Cardiac atrium fibroblast (primary cell): ENCODE measurements around the gene TBCC. TPM values are rescaled to one million over a fixed set of nuclear protein-coding genes. Genes with fewer than 3 reads are reported as not detected.

ENCODE experiments used
- total RNA-seq: library from RNA; depleted of rRNA; stranded (reverse); fragments of >200 nt; gene quantifications from 2 replicates; pipeline ENCODE4 v1.2.3, GENCODE V29; 2015

TBCC gene, protein sequence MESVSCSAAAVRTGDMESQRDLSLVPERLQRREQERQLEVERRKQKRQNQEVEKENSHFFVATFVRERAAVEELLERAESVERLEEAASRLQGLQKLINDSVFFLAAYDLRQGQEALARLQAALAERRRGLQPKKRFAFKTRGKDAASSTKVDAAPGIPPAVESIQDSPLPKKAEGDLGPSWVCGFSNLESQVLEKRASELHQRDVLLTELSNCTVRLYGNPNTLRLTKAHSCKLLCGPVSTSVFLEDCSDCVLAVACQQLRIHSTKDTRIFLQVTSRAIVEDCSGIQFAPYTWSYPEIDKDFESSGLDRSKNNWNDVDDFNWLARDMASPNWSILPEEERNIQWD
- total RNA-seq = 25.3 and 34.7 TPM in 2 replicates

DNA sequence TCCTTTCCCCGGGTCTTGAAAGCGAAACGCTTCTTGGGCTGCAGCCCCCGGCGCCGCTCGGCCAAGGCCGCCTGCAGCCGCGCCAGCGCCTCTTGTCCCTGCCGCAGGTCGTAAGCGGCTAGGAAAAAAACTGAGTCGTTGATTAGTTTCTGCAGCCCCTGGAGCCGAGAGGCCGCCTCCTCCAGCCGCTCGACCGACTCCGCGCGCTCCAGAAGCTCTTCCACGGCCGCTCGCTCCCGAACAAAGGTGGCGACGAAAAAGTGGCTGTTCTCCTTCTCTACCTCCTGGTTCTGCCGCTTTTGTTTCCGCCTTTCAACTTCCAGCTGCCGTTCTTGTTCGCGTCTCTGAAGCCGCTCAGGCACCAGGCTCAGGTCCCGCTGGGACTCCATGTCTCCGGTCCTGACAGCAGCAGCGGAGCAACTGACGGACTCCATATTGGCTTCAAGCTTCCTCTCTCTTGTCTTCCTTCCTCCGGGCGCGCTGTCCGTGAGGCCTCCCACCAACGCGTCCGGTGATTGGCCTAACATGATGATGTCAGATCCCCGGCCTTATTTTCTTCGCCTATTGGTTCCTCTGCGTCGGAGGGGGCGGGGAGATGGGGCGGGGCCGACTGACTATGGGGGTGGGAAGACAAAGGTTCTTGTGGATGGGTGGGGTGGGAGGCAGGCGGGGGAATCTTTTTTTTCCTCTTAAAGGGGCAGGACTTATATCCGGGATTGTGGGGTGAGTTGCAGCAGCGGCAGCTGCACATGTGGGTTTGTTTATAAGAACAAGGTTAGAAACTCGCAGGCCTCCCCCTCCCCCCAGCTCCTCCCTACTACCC lies at the start of gene TBCC:
Gene TBCC (minus strand): TSS at position 464 of the 823 bp plus-strand sequence. CDS start 30 bp downstream, at position 434.

DNA sequence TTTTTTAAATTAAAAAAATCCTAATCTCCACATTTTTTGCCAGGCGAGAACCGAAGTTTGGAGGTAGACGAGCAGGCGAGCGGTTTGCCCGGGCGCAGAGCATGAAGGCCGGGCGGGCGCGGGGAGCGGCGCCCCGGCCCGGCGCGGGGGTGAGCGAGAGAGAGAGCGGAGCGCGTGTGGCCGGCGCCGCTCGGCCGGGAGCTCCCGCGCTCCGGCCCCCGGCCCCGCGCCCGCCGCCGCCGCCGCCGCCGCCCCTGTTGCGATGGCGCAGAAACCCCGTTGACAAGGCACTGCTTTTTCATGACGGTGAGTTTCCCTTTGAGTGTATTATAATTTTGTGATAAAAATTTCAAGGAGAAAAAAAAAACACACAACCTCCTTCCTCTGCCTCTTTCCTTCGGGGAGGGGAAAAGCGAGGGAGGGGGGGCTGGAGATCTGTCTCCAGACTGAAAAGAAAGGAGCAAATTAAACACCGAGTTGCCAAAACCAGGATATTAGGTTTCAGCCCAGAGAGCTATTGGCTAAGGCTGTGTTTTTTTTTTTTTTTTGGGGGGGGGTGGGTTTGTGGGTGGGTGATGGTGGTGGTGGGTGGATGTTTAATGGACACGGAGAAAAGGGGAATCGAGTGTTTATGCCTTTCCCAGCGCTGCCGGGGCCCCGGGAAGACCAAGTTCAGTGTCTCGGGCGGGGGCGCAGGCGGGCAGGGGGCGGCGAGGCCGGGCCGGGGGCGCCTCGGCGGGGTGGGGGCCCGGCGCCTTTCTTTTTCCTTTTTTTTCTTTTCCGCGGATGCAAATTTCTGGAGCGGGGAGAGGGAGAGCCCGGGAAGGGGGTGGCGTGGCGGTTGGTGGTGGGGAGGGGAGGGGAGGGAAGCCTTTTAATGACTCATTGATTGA lies 36.1 kb upstream of the TBCC start, which contains the start of gene BICRAL:
Gene BICRAL (plus strand): TSS at position 257 of the 893 bp plus-strand sequence. CDS start 39,971 bp downstream, outside the sequence.

DNA sequence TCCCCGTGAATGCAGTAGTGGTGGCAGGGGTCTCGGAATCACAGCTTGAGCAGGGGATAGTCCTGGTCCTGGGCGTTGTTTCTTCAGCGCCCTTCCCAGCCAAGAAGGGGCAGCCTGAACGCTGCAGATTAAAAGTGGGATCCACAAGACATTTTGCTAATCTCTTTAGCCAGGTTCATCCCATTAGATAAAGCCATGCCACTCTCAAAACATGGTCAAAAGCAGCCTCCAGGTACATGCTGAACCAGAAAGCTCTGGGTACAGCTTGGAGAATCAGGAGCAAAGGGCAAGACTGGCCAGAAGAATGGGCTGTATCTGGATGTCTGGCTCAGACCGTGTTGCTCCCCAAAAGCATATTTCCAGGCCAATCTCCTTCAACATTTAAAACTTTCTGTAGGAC lies 23.4 kb downstream of the TBCC start, which contains the start of gene PRPH2:
Gene PRPH2 (minus strand): TSS at position 101 of the 400 bp plus-strand sequence. CDS start 263 bp downstream, outside the sequence.

Other genes starting within 250 kb of the TBCC start
- 13.6 and 14.3 TPM in 2 replicates for gene UBR2, start 182.1 kb downstream of the TBCC start, total RNA-seq
- 0.97 and 1.3 TPM in 2 replicates for gene PRPH2, start 23.5 kb downstream of the TBCC start, total RNA-seq
- gene BICRAL, start 35.9 kb upstream of the TBCC start, total RNA-seq = 3.6 and 4.2 TPM in 2 replicates
- gene RPL7L1, start 133.5 kb upstream of the TBCC start, total RNA-seq = 95.1 and 98.3 TPM in 2 replicates
- gene PTCRA, start 169.9 kb upstream of the TBCC start, total RNA-seq = not detected in 2 replicates
- 24.3 and 26.7 TPM in 2 replicates for gene CNPY3, start 183.4 kb upstream of the TBCC start, total RNA-seq
- not detected in 2 replicates for gene GNMT, start 214.7 kb upstream of the TBCC start, total RNA-seq
- gene PEX6, start 233.1 kb upstream of the TBCC start, total RNA-seq = 11.0 and 16.2 TPM in 2 replicates
- gene PPP2R5D, start 238.5 kb upstream of the TBCC start, total RNA-seq = 35.6 and 39.7 TPM in 2 replicates